H1 (cell line): ENCODE data around the gene DVL1.

Experiments
- BACH1 ChIP-seq: IDR thresholded peaks from 2 replicates; pipeline ENCODE4 v1.6.1; 2012; ENCODE audit warnings: low read length, improper control_type of control experiment
- CBX5 ChIP-seq: fragments of 300-800, 300-1000 bp; sonication (generic); IDR thresholded peaks from 2 replicates; pipeline ENCODE4 v1.7.1; 2016; ENCODE audit warnings: antibody characterized with exemption, low read length, low read depth
- CTCF ChIP-seq, 3 experiments: IDR thresholded peaks; 1 replicate in 2 of 3; 2 replicates in 1 of 3; pipeline versions ENCODE4 v1.5.1 to v1.6.1; 2011; ENCODE audit warnings: low read length in 3 of 3, mild to moderate bottlenecking in 3 of 3, inconsistent platforms in 2 of 3, low read depth in 1 of 3, moderate library complexity in 1 of 3; ENCODE audit not compliant: insufficient read depth in 1 of 3; ENCODE audit errors: control extremely low read depth in 1 of 3
- EP300 ChIP-seq, 2 experiments: IDR thresholded peaks; 1 replicate in 1 of 2; 2 replicates in 1 of 2; pipeline ENCODE4 v1.6.1; 2011 to 2012; ENCODE audit warnings: low read depth in 2 of 2, low read length in 2 of 2, mild to moderate bottlenecking in 2 of 2, borderline replicate concordance in 1 of 2, inconsistent platforms in 1 of 2, moderate library complexity in 1 of 2
- GTF2F1 ChIP-seq: IDR thresholded peaks from 2 replicates; pipeline ENCODE4 v1.6.1; 2012; ENCODE audit warnings: low read depth, low read length, improper control_type of control experiment, borderline replicate concordance
- JUND ChIP-seq: IDR thresholded peaks from 2 replicates; pipeline ENCODE4 v1.6.1; 2011; ENCODE audit warnings: mild to moderate bottlenecking, improper control_type of control experiment, low read length
- POLR2A ChIP-seq, 2 experiments: IDR thresholded peaks; 1 replicate in 1 of 2; 2 replicates in 1 of 2; pipeline ENCODE4 v1.6.1; 2011; ENCODE audit warnings: low read depth in 2 of 2, low read length in 2 of 2, mild to moderate bottlenecking in 2 of 2; ENCODE audit errors: control extremely low read depth in 1 of 2
- RAD21 ChIP-seq, 2 experiments: IDR thresholded peaks in 1 of 2; conservative IDR thresholded peaks in 1 of 2; 2 replicates each; pipeline ENCODE4 v1.6.1; 2011; ENCODE audit warnings: low read depth in 2 of 2, low read length in 2 of 2, improper control_type of control experiment in 1 of 2, inconsistent platforms in 1 of 2, mild to moderate bottlenecking in 1 of 2, moderate library complexity in 1 of 2
- TEAD4 ChIP-seq: IDR thresholded peaks from 2 replicates; pipeline ENCODE4 v1.6.1; 2012; ENCODE audit warnings: low read depth, low read length, inconsistent platforms, mixed read lengths
- YY1 ChIP-seq: IDR thresholded peaks from 2 replicates; pipeline ENCODE4 v1.6.1; 2011; ENCODE audit warnings: low read depth, mild to moderate bottlenecking, low read length

- TF ChIP-seq RAD21 (IDR thresholded peaks at IDR 0.05 in 1 of 2, conservative IDR thresholded peaks at IDR 0.05 in 1 of 2; ENCODE audit: low read depth in 2 of 2, low read length in 2 of 2) (no peak), YY1 (no peak), CTCF (IDR thresholded peaks at IDR 0.05; ENCODE audit: control extremely low read depth in 1 of 3, insufficient read depth in 1 of 3, low read depth in 1 of 3, low read length in 3 of 3) (no peak), TEAD4 (no peak), BACH1 (no peak), EP300 (IDR thresholded peaks at IDR 0.05; ENCODE audit: borderline replicate concordance in 1 of 2, low read depth in 2 of 2, low read length in 2 of 2) (no peak), GTF2F1 (no peak), JUND (no peak), POLR2A (IDR thresholded peaks at IDR 0.05; ENCODE audit: control extremely low read depth in 1 of 2, low read depth in 2 of 2, low read length in 2 of 2) (no peak), CBX5 (no peak)
These were observed 42.5 kb downstream of the DVL1 start for GRCh38 chr1:1306661-1307260.
